Measurements from ENCODE around the gene LRRC53. TPM values are rescaled to one million over a fixed set of nuclear protein-coding genes. Genes with fewer than 3 reads are reported as not detected.

Gene LRRC53
- total and polyA plus RNA-seq, 7 donors: not detected

GRCh38 chr1:74429580-74429979, 82.8 kb downstream of the LRRC53 start:
- H3K27ac ChIP-seq: no peak overlapping the region
- H3K9me3 ChIP-seq: no peaks in the 10 kb centered on the region
- no peak for DNase-seq
- intact Hi-C loops (cut with DNase I): no loop called here
- H3K27me3 ChIP-seq: no peaks in the 10 kb centered on the region
- H3K4me1 ChIP-seq: peaks cover 0 to 16% (median 10%) of the 10 kb centered on the region in 4 donors
- no peak for TF ChIP-seq POLR2AphosphoS5 (IDR thresholded peaks at IDR 0.05)
- no peaks in the 10 kb centered on the region for H3K36me3 ChIP-seq
- H3K4me3 ChIP-seq: no peak overlapping the region
- 84 to 91% methylated on average over 3 of the region's 3 CpGs for WGBS, 2 donors

GRCh38 chr1:74427681-74428080, 84.7 kb downstream of the LRRC53 start:
- TF ChIP-seq POLR2AphosphoS5 (IDR thresholded peaks at IDR 0.05): no peak
- TF ChIP-seq POLR2A (IDR thresholded peaks at IDR 0.05): no peak
- no peak for TF ChIP-seq EP300 (IDR thresholded peaks at IDR 0.05)
- TF ChIP-seq CTCF (IDR thresholded peaks at IDR 0.05): no peak
- no peak for DNase-seq
- Histone ChIP-seq H3K36me3 (no peaks in the 10 kb centered on the region), H3K9me3 (no peaks in the 10 kb centered on the region), H3K4me3 (no peak overlapping the region), H3K27me3 (no peaks in the 10 kb centered on the region), H3K27ac (no peak overlapping the region), H3K4me1 (peaks cover 0 to 16% (median 10%) of the 10 kb centered on the region in 4 donors)
- intact Hi-C loops (cut with DNase I): no loop called here
- WGBS, 2 donors: 15 to 64% methylated on average over 1 of the region's 1 CpG

- Histone ChIP-seq H3K4me1 (peaks cover 0 to 22% (median 10%) of the 10 kb centered on the region in 4 donors), H3K27ac (peak overlapping the region in 1 of 4 donors; percentile 30), H3K27me3 (no peaks in the 10 kb centered on the region), H3K36me3 (no peaks in the 10 kb centered on the region), H3K4me3 (no peak overlapping the region), H3K9me3 (no peaks in the 10 kb centered on the region)
- intact Hi-C loops (cut with DNase I): no loop called here
- DNase-seq: no peak
- no peak for TF ChIP-seq POLR2AphosphoS5 (IDR thresholded peaks at IDR 0.05)
- TF ChIP-seq POLR2A (IDR thresholded peaks at IDR 0.05): no peak
- TF ChIP-seq EP300 (IDR thresholded peaks at IDR 0.05): no peak
- no peak for TF ChIP-seq CTCF (IDR thresholded peaks at IDR 0.05)
- WGBS, 2 donors: 69 to 82% methylated on average over 7 of the region's 7 CpGs
Measured at GRCh38 chr1:74426208-74426937, 86.0 kb downstream of the LRRC53 start.

GRCh38 chr1:74425676-74426075, 86.7 kb downstream of the LRRC53 start:
- Histone ChIP-seq H3K4me3 (no peak overlapping the region), H3K9me3 (no peaks in the 10 kb centered on the region), H3K27ac (peak overlapping the region in 1 of 4 donors; percentile 30), H3K36me3 (no peaks in the 10 kb centered on the region), H3K27me3 (no peaks in the 10 kb centered on the region), H3K4me1 (peaks cover 0 to 28% (median 13%) of the 10 kb centered on the region in 4 donors)
- TF ChIP-seq EP300 (IDR thresholded peaks at IDR 0.05) (no peak), POLR2A (IDR thresholded peaks at IDR 0.05) (no peak), POLR2AphosphoS5 (IDR thresholded peaks at IDR 0.05) (no peak), CTCF (IDR thresholded peaks at IDR 0.05) (no peak)
- 79 to 86% methylated on average over 6 of the region's 6 CpGs for WGBS, 2 donors
- no peak for DNase-seq
- intact Hi-C loops (cut with DNase I): no loop called here

- H3K36me3 ChIP-seq: no peaks in the 10 kb centered on the region
- no peaks in the 10 kb centered on the region for H3K9me3 ChIP-seq
- WGBS, 2 donors: 92 to 95% methylated on average over 2 of the region's 2 CpGs
- DNase-seq: no peak
- H3K27me3 ChIP-seq: no peaks in the 10 kb centered on the region
- no peak overlapping the region for H3K4me3 ChIP-seq
- H3K4me1 ChIP-seq: peaks cover 0 to 32% (median 14%) of the 10 kb centered on the region in 4 donors
- H3K27ac ChIP-seq: no peak overlapping the region
- intact Hi-C loops (cut with DNase I): no loop called here
- TF ChIP-seq CTCF (IDR thresholded peaks at IDR 0.05) (no peak), POLR2AphosphoS5 (IDR thresholded peaks at IDR 0.05) (no peak), POLR2A (IDR thresholded peaks at IDR 0.05) (no peak)
Measured at GRCh38 chr1:74423471-74423870, 88.9 kb downstream of the LRRC53 start.
